ACC112 (cell line): ENCODE measurements around the gene PLA2G2C.

ENCODE experiments used
- H2AFZ ChIP-seq: fragments of 200-600 bp; sonication (generic); one replicate; pipeline ENCODE4 v1.6.0; 2017; ENCODE audit warnings: antibody characterized with exemption, low read length; ENCODE audit not compliant: unreplicated experiment
- H3K27ac ChIP-seq: fragments of 200-600 bp; sonication (generic); 2 replicates; pipeline ENCODE4 v1.5.1; 2014; ENCODE audit warnings: low read depth, mild to moderate bottlenecking, antibody characterized with exemption, low read length, moderate library complexity
- H3K27me3 ChIP-seq: fragments of 200-600 bp; sonication (generic); 2 replicates; pipeline ENCODE4 v1.6.1; 2014; ENCODE audit warnings: mild to moderate bottlenecking, antibody characterized with exemption, low read length, moderate library complexity, mixed read lengths; ENCODE audit not compliant: insufficient read depth
- H3K36me3 ChIP-seq: fragments of 200-600 bp; sonication (generic); 2 replicates; pipeline ENCODE4 v1.6.1; 2016; ENCODE audit warnings: mild to moderate bottlenecking, antibody characterized with exemption, low read length, moderate library complexity, mixed read lengths; ENCODE audit not compliant: insufficient read depth
- H3K4me1 ChIP-seq: fragments of 200-600 bp; sonication (generic); one replicate; pipeline ENCODE4 v1.6.1; 2016; ENCODE audit warnings: low read length, mixed read lengths; ENCODE audit not compliant: insufficient read depth, unreplicated experiment, control insufficient read depth
- H3K4me3 ChIP-seq: fragments of 200-600 bp; sonication (generic); 2 replicates; pipeline ENCODE4 v1.5.1; 2014; ENCODE audit warnings: mild to moderate bottlenecking, low read depth, low read length
- H3K79me2 ChIP-seq: fragments of 200-600 bp; sonication (generic); one replicate; pipeline ENCODE4 v1.6.0; 2016; ENCODE audit warnings: low read length; ENCODE audit not compliant: control insufficient read depth, unreplicated experiment, insufficient read depth

PLA2G2C gene

GRCh38 chr1:20114021-20114648, 72.2 kb downstream of the PLA2G2C start:
- H3K27me3 ChIP-seq = peaks cover 38% of the 10 kb centered on the region
- H3K79me2 ChIP-seq = no peaks in the 10 kb centered on the region
- no peaks in the 10 kb centered on the region for H3K36me3 ChIP-seq
- H3K4me3 ChIP-seq = no peak overlapping the region
- H3K27ac ChIP-seq = no peak overlapping the region
- H2AFZ ChIP-seq = no peak overlapping the region
- no peaks in the 10 kb centered on the region for H3K4me1 ChIP-seq
